ENCODE measurements around the gene UNKL. TPM values are rescaled to one million over a fixed set of nuclear protein-coding genes. Genes with fewer than 3 reads are reported as not detected.
"Not testable (repeated sequence)": the region's sequence is repeated elsewhere in the genome, so short reads cannot be mapped to it uniquely, and the experiment has no call there.

The UNKL gene
- total RNA-seq, 1 experiment from 2014 or later: 32.0 TPM

DNA sequence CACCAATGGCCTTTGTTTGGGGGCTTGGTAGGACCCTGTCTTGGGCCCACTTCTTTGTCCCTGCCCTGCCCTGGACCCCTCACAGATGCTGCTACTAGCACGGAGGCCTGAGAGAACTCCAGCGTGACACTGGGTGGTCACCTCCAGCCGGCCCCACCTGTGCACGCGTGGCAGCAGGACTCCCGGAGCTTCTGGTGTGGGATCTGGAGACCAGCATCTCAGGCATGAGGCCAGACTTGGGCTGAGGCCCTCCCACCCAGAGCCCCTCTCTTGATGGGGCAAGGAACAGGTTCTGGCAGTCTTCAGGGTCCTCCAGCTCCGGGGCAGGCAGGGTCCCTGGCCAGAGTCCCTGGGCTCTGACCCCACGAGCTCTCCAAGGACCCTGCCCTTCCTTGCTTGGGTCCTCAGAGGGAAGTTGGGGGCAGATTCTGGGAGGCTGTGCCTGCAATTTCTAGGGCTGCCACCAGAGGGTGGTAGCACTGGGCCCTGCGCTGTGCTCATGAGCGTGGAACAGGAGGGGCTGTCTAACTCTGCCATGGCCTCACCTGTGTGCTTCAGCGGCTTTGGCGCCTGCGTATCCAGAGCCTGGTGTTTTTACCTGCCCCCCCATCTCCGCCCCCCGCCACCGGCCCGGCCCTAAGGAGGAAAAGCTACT is 84.1 kb downstream of the UNKL start:
- peaks cover 25% of the 10 kb centered on the region for H3K27me3 Mint-ChIP-seq (ENCODE audit: low read depth)
- peaks cover 12 to 19% of the 10 kb centered on the region in 2 experiments for H3K4me1 Mint-ChIP-seq
- no peak overlapping the region for H3K27ac Mint-ChIP-seq
- Histone ChIP-seq H3K79me2 (ENCODE audit: insufficient read depth, low read length) (no peaks in the 10 kb centered on the region), H4K91ac (ENCODE audit: insufficient read length, low read depth, low read length) (no peak overlapping the region), H4K5ac (ENCODE audit: insufficient read length, low read depth, low read length) (no peak overlapping the region), H2AFZ (ENCODE audit: low read length) (no peak overlapping the region), H2BK20ac (ENCODE audit: low read depth, low read length, poor library complexity, severe bottlenecking) (no peak overlapping the region), H4K8ac (replicated peaks; ENCODE audit: insufficient read length, low read depth, low read length) (no peak overlapping the region), H2BK5ac (ENCODE audit: insufficient read length, low read length) (no peak overlapping the region), H3K18ac (ENCODE audit: insufficient read length, low read depth, low read length) (no peak overlapping the region), H3K4me2 (ENCODE audit: insufficient read depth, insufficient read length, low read length) (no peak overlapping the region), H3K27ac (ENCODE audit: insufficient read length, low read depth, low read length) (no peak overlapping the region), H3K4ac (ENCODE audit: low read depth, low read length) (no peak overlapping the region), H3K56ac (ENCODE audit: insufficient read length, low read depth, low read length) (no peak overlapping the region), H3K23ac (ENCODE audit: insufficient read length, low read depth, low read length) (no peak overlapping the region), H3K79me1 (ENCODE audit: insufficient read depth, low read depth, low read length, poor library complexity, severe bottlenecking) (no peaks in the 10 kb centered on the region), H3K14ac (ENCODE audit: insufficient read depth, low read length) (no peak overlapping the region), H3K4me1 (ENCODE audit: insufficient read depth, low read length) (no peaks in the 10 kb centered on the region), H2BK120ac (ENCODE audit: low read depth, low read length, poor library complexity, severe bottlenecking) (no peak overlapping the region), H2BK15ac (ENCODE audit: low read depth, low read length) (no peak overlapping the region), H3K9ac (ENCODE audit: extremely low read depth, insufficient read length, low read length) (no peak overlapping the region), H3K9me3 (ENCODE audit: control insufficient read depth, low read depth, low read length) (no peaks in the 10 kb centered on the region), H2AK5ac (ENCODE audit: insufficient read length, low read length) (no peak overlapping the region), H4K20me1 (ENCODE audit: control insufficient read depth, insufficient read depth, insufficient read length) (no peaks in the 10 kb centered on the region), H3K27me3 (ENCODE audit: insufficient read depth, low read length) (peaks cover 14% of the 10 kb centered on the region; the same call in 1 of the 2 replicates), H2BK12ac (ENCODE audit: insufficient read length, low read depth, low read length) (no peak overlapping the region), H3T11ph (ENCODE audit: low read length) (no peak overlapping the region), H3K23me2 (ENCODE audit: insufficient read length, low read depth, low read length, poor library complexity, severe bottlenecking) (peaks cover 20% of the 10 kb centered on the region)
- H3K9me3 Mint-ChIP-seq: no peaks in the 10 kb centered on the region
- peaks cover 0 to 2% (median 0%) of the 10 kb centered on the region in 3 experiments; a peak in 2 of 7 replicates for H3K36me3 Mint-ChIP-seq (ENCODE audit: insufficient read depth in 1 of 3, low read depth in 3 of 3)
- TF ChIP-seq, protein P1, sequence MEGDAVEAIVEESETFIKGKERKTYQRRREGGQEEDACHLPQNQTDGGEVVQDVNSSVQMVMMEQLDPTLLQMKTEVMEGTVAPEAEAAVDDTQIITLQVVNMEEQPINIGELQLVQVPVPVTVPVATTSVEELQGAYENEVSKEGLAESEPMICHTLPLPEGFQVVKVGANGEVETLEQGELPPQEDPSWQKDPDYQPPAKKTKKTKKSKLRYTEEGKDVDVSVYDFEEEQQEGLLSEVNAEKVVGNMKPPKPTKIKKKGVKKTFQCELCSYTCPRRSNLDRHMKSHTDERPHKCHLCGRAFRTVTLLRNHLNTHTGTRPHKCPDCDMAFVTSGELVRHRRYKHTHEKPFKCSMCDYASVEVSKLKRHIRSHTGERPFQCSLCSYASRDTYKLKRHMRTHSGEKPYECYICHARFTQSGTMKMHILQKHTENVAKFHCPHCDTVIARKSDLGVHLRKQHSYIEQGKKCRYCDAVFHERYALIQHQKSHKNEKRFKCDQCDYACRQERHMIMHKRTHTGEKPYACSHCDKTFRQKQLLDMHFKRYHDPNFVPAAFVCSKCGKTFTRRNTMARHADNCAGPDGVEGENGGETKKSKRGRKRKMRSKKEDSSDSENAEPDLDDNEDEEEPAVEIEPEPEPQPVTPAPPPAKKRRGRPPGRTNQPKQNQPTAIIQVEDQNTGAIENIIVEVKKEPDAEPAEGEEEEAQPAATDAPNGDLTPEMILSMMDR (conservative IDR thresholded peaks at IDR 0.05): peak; percentile 93
- WGBS (ENCODE audit: extremely low coverage, insufficient read length, low lambda C conversion rate): no CpG with 5 or more reads among the region's 17 CpGs
- no peak overlapping the region for H3K4me3 Mint-ChIP-seq
- DNase-seq: peak; percentile 79

- not testable (repeated sequence) for H3K9me3 ChIP-seq (ENCODE audit: control insufficient read depth, low read depth, low read length); H3K4me3 Mint-ChIP-seq; H3K4ac ChIP-seq (ENCODE audit: low read depth, low read length); H3K4me1 ChIP-seq (ENCODE audit: insufficient read depth, low read length); H3K79me1 ChIP-seq (ENCODE audit: insufficient read depth, low read depth, low read length, poor library complexity, severe bottlenecking); H3K23ac ChIP-seq (ENCODE audit: insufficient read length, low read depth, low read length); H2BK5ac ChIP-seq (ENCODE audit: insufficient read length, low read length); H3K9me3 Mint-ChIP-seq; H3K27me3 ChIP-seq (ENCODE audit: insufficient read depth, low read length); H3K79me2 ChIP-seq (ENCODE audit: insufficient read depth, low read length); H2AFZ ChIP-seq (ENCODE audit: low read length); H3K56ac ChIP-seq (ENCODE audit: insufficient read length, low read depth, low read length); H2BK15ac ChIP-seq (ENCODE audit: low read depth, low read length); H2BK20ac ChIP-seq (ENCODE audit: low read depth, low read length, poor library complexity, severe bottlenecking); H3K27ac ChIP-seq (ENCODE audit: insufficient read length, low read depth, low read length); H2AK5ac ChIP-seq (ENCODE audit: insufficient read length, low read length); DNase-seq; H4K8ac ChIP-seq (replicated peaks; ENCODE audit: insufficient read length, low read depth, low read length); H3K27ac Mint-ChIP-seq; H4K20me1 ChIP-seq (ENCODE audit: control insufficient read depth, insufficient read depth, insufficient read length); H2BK120ac ChIP-seq (ENCODE audit: low read depth, low read length, poor library complexity, severe bottlenecking); H3K18ac ChIP-seq (ENCODE audit: insufficient read length, low read depth, low read length); H4K91ac ChIP-seq (ENCODE audit: insufficient read length, low read depth, low read length); H2BK12ac ChIP-seq (ENCODE audit: insufficient read length, low read depth, low read length); H3K4me2 ChIP-seq (ENCODE audit: insufficient read depth, insufficient read length, low read length); H3T11ph ChIP-seq (ENCODE audit: low read length); H4K5ac ChIP-seq (ENCODE audit: insufficient read length, low read depth, low read length); H3K9ac ChIP-seq (ENCODE audit: extremely low read depth, insufficient read length, low read length); H3K14ac ChIP-seq (ENCODE audit: insufficient read depth, low read length)
- H3K27me3 Mint-ChIP-seq (ENCODE audit: low read depth): peaks cover 11% of the 10 kb centered on the region
- peaks cover 0 to 16% (median 11%) of the 10 kb centered on the region in 3 experiments; a peak in 6 of 7 replicates for H3K36me3 Mint-ChIP-seq (ENCODE audit: insufficient read depth in 1 of 3, low read depth in 3 of 3)
- H3K4me1 Mint-ChIP-seq: peaks cover 12 to 20% of the 10 kb centered on the region in 2 experiments
- peaks cover 16% of the 10 kb centered on the region for H3K23me2 ChIP-seq (ENCODE audit: insufficient read length, low read depth, low read length, poor library complexity, severe bottlenecking)
- 100% methylated on average over 2 of the region's 10 CpGs for WGBS (ENCODE audit: extremely low coverage, insufficient read length, low lambda C conversion rate)
Observed at GRCh38 chr16:1328961-1329360, 85.5 kb downstream of the UNKL start.
